Fibroblast of lung (primary cell): Measurements from ENCODE around the gene NKX6-2. TPM values are rescaled to one million over a fixed set of nuclear protein-coding genes. Genes with fewer than 3 reads are reported as not detected.

ENCODE experiments used
- DNase-seq, 2 donors: peaks; one replicate each; pipeline versions ENCODE4 v3.0.0 to v3.0.0-alpha.2; 2010; ENCODE audit warnings: low read depth in 2 of 2
- H2AFZ ChIP-seq: 2 replicates; pipeline ENCODE4 v1.5.1; 2012; ENCODE audit warnings: low read length, control low read depth, inconsistent platforms
- H3K27ac ChIP-seq: 2 replicates; pipeline ENCODE4 v1.5.1; 2011; ENCODE audit warnings: low read length, control low read depth; ENCODE audit not compliant: insufficient read depth
- H3K27me3 ChIP-seq: 2 replicates; pipeline ENCODE4 v1.5.1; 2011; ENCODE audit warnings: mild to moderate bottlenecking, low read length; ENCODE audit not compliant: control insufficient read depth, insufficient read depth
- H3K36me3 ChIP-seq: 2 replicates; pipeline ENCODE4 v1.5.1; 2011; ENCODE audit warnings: low read length; ENCODE audit not compliant: control insufficient read depth, insufficient read depth
- H3K4me1 ChIP-seq: 2 replicates; pipeline ENCODE4 v1.5.1; 2011; ENCODE audit warnings: low read length; ENCODE audit not compliant: control insufficient read depth, insufficient read depth; ENCODE audit errors: extremely low read depth
- H3K4me2 ChIP-seq: 2 replicates; pipeline ENCODE4 v1.5.1; 2011; ENCODE audit warnings: low read length, control low read depth; ENCODE audit not compliant: insufficient read depth; ENCODE audit errors: extremely low read depth
- H3K4me3 ChIP-seq, 4 experiments: fragments of 200-600 bp in 1 of 4; sonication (generic) in 1 of 4; replicated peaks in 1 of 4; 2 replicates each; pipeline ENCODE4 v1.5.1; 2011 to 2016; ENCODE audit warnings: low read length in 4 of 4, low read depth in 3 of 4, mild to moderate bottlenecking in 3 of 4, control low read depth in 2 of 4, inconsistent platforms in 1 of 4, mixed read lengths in 1 of 4; ENCODE audit not compliant: insufficient read depth in 1 of 4; ENCODE audit errors: control extremely low read depth in 1 of 4
- H3K79me2 ChIP-seq: 2 replicates; pipeline ENCODE4 v1.5.1; 2012; ENCODE audit warnings: mild to moderate bottlenecking, low read length, inconsistent platforms; ENCODE audit not compliant: control insufficient read depth, insufficient read depth
- H3K9ac ChIP-seq: 2 replicates; pipeline ENCODE4 v1.5.1; 2011; ENCODE audit warnings: mild to moderate bottlenecking, low read length, control low read depth; ENCODE audit not compliant: insufficient read depth
- H3K9me3 ChIP-seq: 2 replicates; pipeline ENCODE4 v1.5.1; 2012; ENCODE audit warnings: low read depth, low read length; ENCODE audit not compliant: control insufficient read depth, insufficient read depth
- H4K20me1 ChIP-seq: 2 replicates; pipeline ENCODE4 v1.5.1; 2011; ENCODE audit warnings: low read length; ENCODE audit not compliant: control insufficient read depth, insufficient read depth; ENCODE audit errors: extremely low read depth
- EZH2 ChIP-seq: IDR thresholded peaks from 2 replicates; pipeline ENCODE4 v1.5.1; 2012; ENCODE audit warnings: low read length, control low read depth, mild to moderate bottlenecking; ENCODE audit errors: missing control alignments
- polyA plus RNA-seq, 2 donors: library from polyadenylated mRNA; depleted of rRNA in 1 of 2; stranded (reverse) in 1 of 2; unstranded in 1 of 2; fragments of >200 nt; gene quantifications; 2 replicates each; pipeline ENCODE4 v1.2.1, GENCODE V29; 2011 to 2012; ENCODE audit warnings: missing spikeins in 1 of 2
- total RNA-seq: library from RNA; depleted of rRNA; stranded (reverse); fragments of >200 nt; gene quantifications from 2 replicates; pipeline ENCODE4 v1.2.1, GENCODE V29; 2014
- TF ChIP-seq, protein P1 (sequence below), 2 donors: IDR thresholded peaks in 1 of 2; conservative IDR thresholded peaks in 1 of 2; 1 replicate in 1 of 2; 2 replicates in 1 of 2; pipeline ENCODE4 v1.5.1; 2011 to 2012; ENCODE audit warnings: low read length in 2 of 2, control low read depth in 1 of 2, inconsistent platforms in 1 of 2, low read depth in 1 of 2, mild to moderate bottlenecking in 1 of 2

Gene NKX6-2
- total and polyA plus RNA-seq, 2 donors (not counting 1 experiment from before 2014, with no cell fraction given) = not detected

DNA sequence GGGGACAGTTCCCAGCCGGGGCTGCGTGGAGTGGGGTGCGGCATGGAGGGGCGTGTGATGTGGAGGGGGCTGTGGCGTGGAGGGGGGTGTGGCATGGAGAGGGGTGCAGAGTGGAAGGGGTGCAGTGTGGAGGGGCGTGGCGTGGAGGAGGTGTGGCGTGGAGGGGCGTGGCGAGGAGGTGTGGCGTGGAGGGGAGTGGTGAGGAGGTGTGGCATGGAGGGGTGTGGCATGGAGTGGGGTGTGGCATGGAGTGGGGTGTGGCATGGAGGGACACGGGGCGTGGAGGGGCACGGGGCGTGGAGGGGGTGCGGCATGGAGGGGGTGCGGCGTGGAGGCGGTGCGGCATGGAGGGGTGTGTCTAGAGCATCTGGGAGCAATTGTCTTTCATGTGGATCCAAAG is 33.6 kb downstream of the NKX6-2 start:
- no peaks in the 10 kb centered on the region for H3K4me1 ChIP-seq
- no peak for DNase-seq
- no peaks in the 10 kb centered on the region for H3K79me2 ChIP-seq
- no peaks in the 10 kb centered on the region for H3K27me3 ChIP-seq
- H3K9me3 ChIP-seq = no peaks in the 10 kb centered on the region
- no peak overlapping the region for H3K4me2 ChIP-seq
- no peak overlapping the region for H3K27ac ChIP-seq
- H3K36me3 ChIP-seq = peaks cover 3% of the 10 kb centered on the region
- no peak overlapping the region for H2AFZ ChIP-seq
- H4K20me1 ChIP-seq = no peaks in the 10 kb centered on the region
- no peak overlapping the region for H3K4me3 ChIP-seq
- H3K9ac ChIP-seq = no peak overlapping the region
- TF ChIP-seq, protein P1, sequence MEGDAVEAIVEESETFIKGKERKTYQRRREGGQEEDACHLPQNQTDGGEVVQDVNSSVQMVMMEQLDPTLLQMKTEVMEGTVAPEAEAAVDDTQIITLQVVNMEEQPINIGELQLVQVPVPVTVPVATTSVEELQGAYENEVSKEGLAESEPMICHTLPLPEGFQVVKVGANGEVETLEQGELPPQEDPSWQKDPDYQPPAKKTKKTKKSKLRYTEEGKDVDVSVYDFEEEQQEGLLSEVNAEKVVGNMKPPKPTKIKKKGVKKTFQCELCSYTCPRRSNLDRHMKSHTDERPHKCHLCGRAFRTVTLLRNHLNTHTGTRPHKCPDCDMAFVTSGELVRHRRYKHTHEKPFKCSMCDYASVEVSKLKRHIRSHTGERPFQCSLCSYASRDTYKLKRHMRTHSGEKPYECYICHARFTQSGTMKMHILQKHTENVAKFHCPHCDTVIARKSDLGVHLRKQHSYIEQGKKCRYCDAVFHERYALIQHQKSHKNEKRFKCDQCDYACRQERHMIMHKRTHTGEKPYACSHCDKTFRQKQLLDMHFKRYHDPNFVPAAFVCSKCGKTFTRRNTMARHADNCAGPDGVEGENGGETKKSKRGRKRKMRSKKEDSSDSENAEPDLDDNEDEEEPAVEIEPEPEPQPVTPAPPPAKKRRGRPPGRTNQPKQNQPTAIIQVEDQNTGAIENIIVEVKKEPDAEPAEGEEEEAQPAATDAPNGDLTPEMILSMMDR (conservative IDR thresholded peaks at IDR 0.05 in 1 of 2, IDR thresholded peaks at IDR 0.05 in 1 of 2; ENCODE audit: low read depth in 1 of 2, low read length in 2 of 2) = no peak
- no peak for TF ChIP-seq EZH2

DNA sequence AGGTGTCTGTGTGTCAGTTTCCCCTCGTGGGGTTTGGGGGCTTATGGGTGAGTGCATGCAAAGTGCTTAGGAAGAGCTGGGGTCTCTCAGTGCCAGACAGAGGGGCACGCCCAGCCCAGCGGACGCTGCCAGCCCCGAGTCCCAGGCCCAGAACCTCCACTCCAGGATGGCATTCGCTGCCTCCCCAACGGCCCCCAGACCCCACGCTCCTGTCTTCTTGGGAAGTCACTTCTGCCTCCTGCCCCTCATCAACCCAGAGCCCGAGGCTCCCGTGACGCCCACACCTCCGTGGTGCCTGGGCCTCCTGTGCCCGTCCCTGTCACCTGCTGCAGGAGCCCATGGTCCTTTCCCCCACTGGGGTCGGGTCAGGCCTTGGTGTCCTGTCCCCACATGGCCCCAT is 35.0 kb downstream of the NKX6-2 start:
- TF ChIP-seq, protein P1 (conservative IDR thresholded peaks at IDR 0.05 in 1 of 2, IDR thresholded peaks at IDR 0.05 in 1 of 2; ENCODE audit: low read depth in 1 of 2, low read length in 2 of 2) = no peak
- TF ChIP-seq EZH2 = no peak

DNA sequence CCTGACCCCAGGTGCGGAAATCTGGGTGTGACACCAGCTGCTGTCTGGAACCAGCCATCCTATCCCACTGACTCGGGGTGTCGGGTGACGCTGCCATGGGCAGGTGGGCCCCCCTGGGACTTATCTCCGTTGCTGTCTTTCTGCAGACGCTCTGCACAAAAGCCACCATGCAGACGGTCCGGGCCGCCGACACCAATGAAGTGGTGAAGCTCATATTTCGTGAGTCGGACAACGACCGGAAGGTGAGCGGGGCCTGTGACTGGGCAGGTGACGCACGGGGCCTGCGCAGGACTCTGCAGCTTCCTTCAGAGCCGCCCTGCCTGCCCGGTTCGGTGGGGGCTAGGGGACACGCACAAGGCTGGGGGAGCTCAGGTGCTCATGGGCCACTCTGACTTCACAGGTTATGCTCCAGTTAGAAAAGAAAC is 36.6 kb downstream of the NKX6-2 start:
- no peak overlapping the region for H3K27ac ChIP-seq
- TF ChIP-seq, protein P1 (conservative IDR thresholded peaks at IDR 0.05 in 1 of 2, IDR thresholded peaks at IDR 0.05 in 1 of 2; ENCODE audit: low read depth in 1 of 2, low read length in 2 of 2) = no peak
- no peak for TF ChIP-seq EZH2
- H3K4me1 ChIP-seq = no peaks in the 10 kb centered on the region
- H3K36me3 ChIP-seq = no peaks in the 10 kb centered on the region
- no peaks in the 10 kb centered on the region for H3K27me3 ChIP-seq
- DNase-seq = no peak
- no peaks in the 10 kb centered on the region for H4K20me1 ChIP-seq
- no peak overlapping the region for H3K4me2 ChIP-seq
- H3K79me2 ChIP-seq = no peaks in the 10 kb centered on the region
- H2AFZ ChIP-seq = no peak overlapping the region
- H3K9me3 ChIP-seq = no peaks in the 10 kb centered on the region
- H3K4me3 ChIP-seq = no peak overlapping the region
- no peak overlapping the region for H3K9ac ChIP-seq

More for the DNA sequence above, 35.0 kb downstream of the NKX6-2 start:
- Histone ChIP-seq H3K9ac (no peak overlapping the region), H3K36me3 (peaks cover under 1% of the 10 kb centered on the region), H3K79me2 (no peaks in the 10 kb centered on the region), H3K4me3 (no peak overlapping the region), H2AFZ (no peak overlapping the region), H3K9me3 (no peaks in the 10 kb centered on the region), H4K20me1 (no peaks in the 10 kb centered on the region), H3K4me1 (no peaks in the 10 kb centered on the region), H3K27ac (no peak overlapping the region), H3K4me2 (no peak overlapping the region), H3K27me3 (no peaks in the 10 kb centered on the region)
- no peak for DNase-seq
